ENCODE measurements around the gene WWC2. TPM values are rescaled to one million over a fixed set of nuclear protein-coding genes. Genes with fewer than 3 reads are reported as not detected.

Gene WWC2
- total RNA-seq, 1 experiment from 2014 or later = 39.1 TPM

- DNase-seq (ENCODE audit: low read depth, low spot score) = no peak
- Histone ChIP-seq H3K36me3 (ENCODE audit: control insufficient read depth in 1 of 2, insufficient read depth in 2 of 2, low read length in 2 of 2) (no peaks in the 10 kb centered on the region), H3K27ac (ENCODE audit: low read depth, low read length) (no peak overlapping the region), H3K9me2 (ENCODE audit: insufficient read depth) (no peaks in the 10 kb centered on the region), H3K27me3 (ENCODE audit: insufficient read depth, low read length) (no peaks in the 10 kb centered on the region), H3K4me2 (ENCODE audit: low read length) (no peak overlapping the region), H3K79me2 (ENCODE audit: insufficient read depth, low read length) (peaks cover 97% of the 10 kb centered on the region), H2AFZ (ENCODE audit: low read depth, low read length, poor library complexity, severe bottlenecking) (no peak overlapping the region), H3K9me3 (ENCODE audit: control insufficient read depth in 1 of 2, insufficient read depth in 1 of 2, low read depth in 1 of 2, low read length in 2 of 2) (no peaks in the 10 kb centered on the region), H3K4me3 (replicated peaks in 1 of 2; ENCODE audit: low read depth in 1 of 2, low read length in 2 of 2) (no peak overlapping the region), H3K9ac (ENCODE audit: low read length) (no peak overlapping the region), H4K20me1 (ENCODE audit: insufficient read depth) (no peaks in the 10 kb centered on the region; the same call in 1 of the 2 replicates), H3K4me1 (ENCODE audit: control insufficient read depth in 1 of 2, insufficient read depth in 2 of 2, low read length in 2 of 2) (peaks cover 0 to 18% of the 10 kb centered on the region in 2 experiments; a peak in 2 of 4 replicates)
- ChIA-PET POLR2A (no interaction called here), CTCF (no interaction called here), RAD21 (ENCODE audit: low non-redundant PET in 1 of 2, low total read pairs in 2 of 2, uncharacterized antibody in 2 of 2, unreplicated experiment in 2 of 2) (no interaction called here)
- TF ChIP-seq FOSL1 (IDR thresholded peaks at IDR 0.05; ENCODE audit: low read depth) (no peak), ZBTB33 (IDR thresholded peaks at IDR 0.05; ENCODE audit: extremely low read depth, insufficient replicate concordance, low read length) (no peak), SRF (IDR thresholded peaks at IDR 0.05; ENCODE audit: low read depth) (no peak), CTCF (IDR thresholded peaks at IDR 0.05 in 2 of 3, conservative IDR thresholded peaks at IDR 0.05 in 1 of 3; ENCODE audit: borderline replicate concordance in 1 of 3, insufficient read depth in 1 of 3, low read depth in 2 of 3, low read length in 2 of 3) (peak in 2 of 3 experiments; percentile 23 to 37; a peak in 3 of 6 replicates), YY1 (IDR thresholded peaks at IDR 0.05; ENCODE audit: extremely low read depth, insufficient replicate concordance, low read depth, low read length) (no peak)
- intact Hi-C loops (cut with micrococcal nuclease) = no loop called here
- 0 out of 2 replicates have a peak, but pooled peaks have one; percentile 57 for ATAC-seq
- no TSS peak for BruUV-seq (replicated peaks)
Measured at GRCh38 chr4:183107891-183108459, 8.9 kb downstream of the WWC2 start.
